GM23338 (cell line): ENCODE results near the gene TBATA. TPM values are rescaled to one million over a fixed set of nuclear protein-coding genes. Genes with fewer than 3 reads are reported as not detected.

Source experiments
- ATAC-seq: fragments of 200-7000 bp; cut with Tn5 transposase; 3 replicates; pipeline ENCODE4 v1.9.1; 2020
- DNase-seq: peaks from one replicate; pipeline ENCODE4 v3.0.0-alpha.2; 2015; ENCODE audit warnings: low spot score
- H2AFZ ChIP-seq: fragments of 200-600 bp; sonication (generic); 2 replicates; pipeline ENCODE4 v1.8.0; 2016; ENCODE audit warnings: antibody characterized with exemption, mild to moderate bottlenecking, moderate library complexity
- H3F3A ChIP-seq: fragments of 200-600 bp; sonication (generic); replicated peaks from 2 replicates; pipeline ENCODE4 v1.8.0; 2017; ENCODE audit warnings: antibody characterized with exemption, mixed run types, low read depth
- H3K27ac ChIP-seq: fragments of 200-600 bp; sonication (generic); 2 replicates; pipeline ENCODE4 v1.6.1; 2016; ENCODE audit warnings: low read depth
- H3K27me3 ChIP-seq: fragments of 200-600 bp; sonication (generic); 2 replicates; pipeline ENCODE4 v1.8.0; 2016; ENCODE audit warnings: mild to moderate bottlenecking, mixed run types, moderate library complexity; ENCODE audit not compliant: insufficient read depth
- H3K36me3 ChIP-seq: fragments of 200-600 bp; sonication (generic); 2 replicates; pipeline ENCODE4 v1.8.0; 2016; ENCODE audit warnings: mild to moderate bottlenecking; ENCODE audit not compliant: insufficient read depth
- H3K4me1 ChIP-seq: fragments of 200-600 bp; sonication (generic); 2 replicates; pipeline ENCODE4 v1.8.0; 2016; ENCODE audit warnings: mild to moderate bottlenecking, moderate library complexity; ENCODE audit not compliant: insufficient read depth
- H3K4me2 ChIP-seq: fragments of 200-600 bp; sonication (generic); 2 replicates; pipeline ENCODE4 v1.7.1; 2017; ENCODE audit warnings: mixed run types
- H3K4me3 ChIP-seq: fragments of 200-600 bp; sonication (generic); 2 replicates; pipeline ENCODE4 v1.6.1; 2016; ENCODE audit warnings: mixed run types
- H3K79me2 ChIP-seq: fragments of 200-600 bp; sonication (generic); replicated peaks from 2 replicates; pipeline ENCODE4 v1.8.0; 2017; ENCODE audit warnings: mild to moderate bottlenecking; ENCODE audit not compliant: insufficient read depth
- H3K9me2 ChIP-seq: fragments of 200-600 bp; sonication (generic); 2 replicates; pipeline ENCODE4 v1.8.0; 2017; ENCODE audit not compliant: insufficient read depth
- H4K20me1 ChIP-seq: fragments of 200-600 bp; sonication (generic); replicated peaks from 2 replicates; pipeline ENCODE4 v1.8.0; 2017; ENCODE audit warnings: mild to moderate bottlenecking; ENCODE audit not compliant: insufficient read depth
- H3K27ac Mint-ChIP-seq: 2 replicates; pipeline ENCODE4 v1.8.0; 2020; ENCODE audit warnings: inconsistent platforms, mild to moderate bottlenecking, moderate library complexity, mixed read lengths
- H3K27me3 Mint-ChIP-seq: 3 replicates; pipeline ENCODE4 v1.8.0; 2022; ENCODE audit warnings: low read depth, mild to moderate bottlenecking, moderate library complexity, mixed read lengths, inconsistent platforms; ENCODE audit not compliant: insufficient read depth, poor library complexity
- H3K36me3 Mint-ChIP-seq: 3 replicates; pipeline ENCODE4 v1.8.0; 2021; ENCODE audit warnings: low read depth, mild to moderate bottlenecking, inconsistent platforms, moderate library complexity, mixed read lengths
- H3K4me1 Mint-ChIP-seq: 3 replicates; pipeline ENCODE4 v1.8.0; 2020; ENCODE audit warnings: mild to moderate bottlenecking, inconsistent platforms, mixed read lengths
- H3K4me3 Mint-ChIP-seq: 3 replicates; pipeline ENCODE4 v1.8.0; 2021; ENCODE audit warnings: moderate library complexity, mild to moderate bottlenecking, inconsistent platforms, mixed read lengths
- H3K9me3 Mint-ChIP-seq: 3 replicates; pipeline ENCODE4 v1.8.0; 2020; ENCODE audit warnings: moderate library complexity, mild to moderate bottlenecking, inconsistent platforms, mixed read lengths
- CREB1 ChIP-seq: fragments of 250-450 bp; sonication (Bioruptor Pico); IDR thresholded peaks from 2 replicates; pipeline ENCODE4 v1.5.0; 2020; ENCODE audit warnings: low read depth, mild to moderate bottlenecking, moderate library complexity
- CTCF ChIP-seq, 2 experiments: fragments of 200-600 bp in 1 of 2; sonication (generic) in 1 of 2; conservative IDR thresholded peaks; 2 replicates each; pipeline versions ENCODE4 v1.5.1 to v1.6.1; 2016 to 2017; ENCODE audit warnings: antibody characterized with exemption in 2 of 2, low read depth in 2 of 2, mild to moderate bottlenecking in 2 of 2, moderate library complexity in 1 of 2
- ETS1 ChIP-seq: IDR thresholded peaks from 2 replicates; pipeline ENCODE4 v1.6.1; 2016; ENCODE audit warnings: antibody characterized with exemption
- EZH2 ChIP-seq: fragments of 200-600 bp; sonication (generic); IDR thresholded peaks from one replicate; pipeline ENCODE4 v1.8.0; 2017; ENCODE audit warnings: antibody characterized with exemption, mild to moderate bottlenecking, low read depth; ENCODE audit not compliant: unreplicated experiment
- EZH2phosphoT487 ChIP-seq: fragments of 200-600 bp; sonication (generic); IDR thresholded peaks from one replicate; pipeline ENCODE4 v1.8.1; 2018; ENCODE audit warnings: antibody characterized with exemption; ENCODE audit not compliant: unreplicated experiment
- JUNB ChIP-seq: IDR thresholded peaks from one replicate; pipeline ENCODE4 v1.6.1; 2016; ENCODE audit warnings: antibody characterized with exemption; ENCODE audit not compliant: unreplicated experiment
- NANOG ChIP-seq: IDR thresholded peaks from 2 replicates; pipeline ENCODE4 v1.6.1; 2016; ENCODE audit warnings: antibody characterized with exemption, borderline replicate concordance
- POLR2AphosphoS5 ChIP-seq: IDR thresholded peaks from 2 replicates; pipeline ENCODE4 v1.6.1; 2016; ENCODE audit warnings: antibody characterized with exemption, low read depth
- REST ChIP-seq: IDR thresholded peaks from one replicate; pipeline ENCODE4 v1.6.1; 2018; ENCODE audit warnings: antibody characterized with exemption; ENCODE audit not compliant: unreplicated experiment
- STAT1 ChIP-seq: IDR thresholded peaks from one replicate; pipeline ENCODE4 v1.6.1; 2016; ENCODE audit warnings: antibody characterized with exemption; ENCODE audit not compliant: unreplicated experiment
- ZNF114 ChIP-seq: fragments of 250-450 bp; sonication (Bioruptor Pico); IDR thresholded peaks from 2 replicates; pipeline ENCODE4 v1.5.0; 2020; ENCODE audit warnings: mild to moderate bottlenecking, moderate library complexity
- ZNF331 ChIP-seq: fragments of 250-450 bp; sonication (Bioruptor Pico); IDR thresholded peaks from 2 replicates; pipeline ENCODE4 v1.5.0; 2020; ENCODE audit warnings: low read depth, mild to moderate bottlenecking, moderate library complexity
- ZNF462 ChIP-seq: fragments of 250-450 bp; sonication (Bioruptor Pico); IDR thresholded peaks from 2 replicates; pipeline ENCODE4 v1.5.0; 2020; ENCODE audit warnings: mild to moderate bottlenecking, moderate library complexity
- polyA plus RNA-seq: library from polyadenylated mRNA; unstranded; fragments of >200 nt; fragmentation: Nextera tagmentation; extraction: Ambion mirVana; gene quantifications from 2 replicates; pipeline ENCODE4 v1.2.1, GENCODE V29; 2016
- total RNA-seq: library from RNA; depleted of rRNA; stranded (reverse); fragments of >200 nt; shearing (Covaris generic); gene quantifications from 2 replicates; pipeline ENCODE4 v1.2.3, GENCODE V29; 2014

Gene TBATA
- total and polyA plus RNA-seq, 2 experiments from 2014 or later, result not detected

- no peak for DNase-seq
- H3K27me3 ChIP-seq, result no peaks in the 10 kb centered on the region
- no peaks in the 10 kb centered on the region for H3K9me2 ChIP-seq
- Mint-ChIP-seq H3K36me3 (no peaks in the 10 kb centered on the region; the same call in 2 of the 3 replicates), H3K4me1 (no peaks in the 10 kb centered on the region; the same call in 2 of the 3 replicates), H3K9me3 (no peaks in the 10 kb centered on the region), H3K27me3 (peaks cover 7% of the 10 kb centered on the region), H3K27ac (no peak overlapping the region), H3K4me3 (no peak overlapping the region)
- H3F3A ChIP-seq, result no peaks in the 10 kb centered on the region
- H3K27ac ChIP-seq, result no peak overlapping the region
- H3K4me1 ChIP-seq, result no peaks in the 10 kb centered on the region
- no peak overlapping the region for H3K4me3 ChIP-seq
- H4K20me1 ChIP-seq, result no peaks in the 10 kb centered on the region
- no peaks in the 10 kb centered on the region for H3K36me3 ChIP-seq
- no peak for ATAC-seq
- no peak overlapping the region for H3K4me2 ChIP-seq
- no peak overlapping the region for H2AFZ ChIP-seq
- TF ChIP-seq EZH2 (no peak), CTCF (conservative IDR thresholded peaks at IDR 0.05; ENCODE audit: low read depth in 2 of 2) (no peak), REST (no peak), ETS1 (no peak), ZNF114 (CRISPR knock-in tag) (no peak), STAT1 (no peak), EZH2phosphoT487 (no peak), CREB1 (no peak), JUNB (no peak), POLR2AphosphoS5 (no peak), NANOG (no peak), ZNF462 (CRISPR knock-in tag) (no peak), ZNF331 (CRISPR knock-in tag) (no peak)
- H3K79me2 ChIP-seq, result no peaks in the 10 kb centered on the region
These were observed 37.8 kb downstream of the TBATA start for GRCh38 chr10:70747192-70747965.
